Skin of body (tissue), 2 donors: ENCODE data around the gene NUB1. TPM values are rescaled to one million over a fixed set of nuclear protein-coding genes. Genes with fewer than 3 reads are reported as not detected.
A peak's percentile ranks its signal among the peaks of the same experiment; 100 is the strongest.

ENCODE experiments used
- DNase-seq: peaks from one replicate; lab custom pipeline; 2025; lab: John Stamatoyannopoulos, UW
- total RNA-seq: library from RNA; depleted of rRNA; stranded (reverse); fragments of >200 nt; gene quantifications from one replicate; pipeline ENCODE4 v1.2.3, GENCODE V29; 2014

NUB1 gene
- total RNA-seq, 1 donor from 2014 or later: 28.5 TPM

- DNase-seq: no peak
These were observed 28.5 kb upstream of the NUB1 start for GRCh38 chr7:151312831-151313809.

DNA sequence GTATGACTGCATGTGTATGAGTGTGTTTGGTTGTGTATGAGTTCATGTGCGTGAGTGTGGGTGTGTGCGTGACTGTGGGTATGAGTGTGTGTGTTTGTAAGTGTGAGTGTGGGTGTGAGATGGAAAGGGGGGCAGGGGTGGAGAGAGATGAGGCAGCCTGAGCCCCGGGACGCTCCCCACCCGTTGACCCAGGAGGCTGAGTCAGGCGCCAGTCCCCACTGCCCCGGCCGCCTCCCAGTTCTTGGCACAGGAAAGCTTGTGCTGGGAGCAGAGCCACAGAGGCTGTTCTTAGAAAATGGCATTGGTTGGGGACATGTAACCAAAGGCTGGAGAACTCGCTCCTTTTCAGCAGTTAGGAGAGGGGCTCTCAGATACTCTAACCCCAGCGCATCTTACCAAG lies 27.8 kb upstream of the NUB1 start:
- DNase-seq: no peak

GRCh38 chr7:151314401-151314800 lies 27.2 kb upstream of the NUB1 start:
- no peak for DNase-seq

GRCh38 chr7:151315038-151315655 lies 26.5 kb upstream of the NUB1 start:
- DNase-seq: peak; percentile 59

DNA sequence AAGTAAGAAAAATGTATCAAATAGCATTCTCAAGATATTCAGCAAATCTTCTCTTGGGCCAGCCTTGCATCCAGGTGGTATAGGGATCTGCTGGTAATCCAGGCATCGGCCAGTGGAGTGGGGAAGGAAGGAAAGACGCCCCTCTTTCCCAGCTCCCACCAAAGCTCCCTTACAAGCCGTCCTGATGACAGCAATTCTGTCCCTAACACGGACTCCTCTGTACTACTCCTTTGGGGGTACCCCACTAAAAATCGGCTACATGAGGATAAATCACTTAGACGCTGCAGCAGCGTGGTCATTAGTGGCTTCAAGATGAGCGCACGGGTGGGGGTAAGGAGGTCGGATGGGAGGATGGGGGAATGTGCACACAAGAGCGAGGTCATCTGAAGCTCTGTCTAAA lies 24.7 kb upstream of the NUB1 start:
- no peak for DNase-seq

DNA sequence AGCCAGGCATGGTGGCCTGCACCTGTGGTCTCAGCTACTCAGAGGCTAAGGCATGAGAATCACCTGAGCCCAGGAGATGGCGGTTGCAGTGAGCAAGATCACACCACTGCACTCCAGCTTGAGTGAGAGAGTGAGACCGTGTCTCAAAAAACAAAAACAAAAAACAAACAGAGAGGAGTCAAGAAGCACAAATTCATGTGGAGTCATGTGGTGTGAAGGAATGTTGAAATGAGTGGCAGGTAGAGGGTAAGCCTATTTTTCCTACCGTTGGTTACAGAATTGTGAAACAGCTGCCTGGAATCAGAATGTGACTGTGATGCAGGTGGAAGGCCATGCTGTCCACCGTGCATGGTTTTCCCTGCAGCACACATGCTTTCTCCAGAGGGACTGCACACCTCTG lies 23.7 kb upstream of the NUB1 start:
- no peak for DNase-seq

DNA sequence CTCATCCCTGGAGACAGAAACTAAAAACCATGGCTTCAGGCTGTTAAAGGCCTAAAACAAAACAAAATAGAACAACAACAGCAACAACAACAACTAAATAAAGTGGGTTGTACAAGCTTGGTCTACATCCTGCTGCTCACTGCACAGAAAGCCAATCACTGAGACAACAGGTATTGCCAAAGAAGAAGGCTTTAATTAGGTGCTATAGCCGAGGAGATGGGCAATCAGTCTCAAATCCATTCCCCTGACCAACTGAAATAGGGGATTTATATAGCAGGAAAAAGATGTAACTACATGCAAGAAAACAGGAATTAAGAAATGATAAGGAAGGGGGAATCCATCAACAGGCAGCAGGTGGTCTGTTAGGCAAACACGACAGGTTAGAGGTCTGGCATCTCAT lies 22.4 kb upstream of the NUB1 start:
- DNase-seq: no peak

DNA sequence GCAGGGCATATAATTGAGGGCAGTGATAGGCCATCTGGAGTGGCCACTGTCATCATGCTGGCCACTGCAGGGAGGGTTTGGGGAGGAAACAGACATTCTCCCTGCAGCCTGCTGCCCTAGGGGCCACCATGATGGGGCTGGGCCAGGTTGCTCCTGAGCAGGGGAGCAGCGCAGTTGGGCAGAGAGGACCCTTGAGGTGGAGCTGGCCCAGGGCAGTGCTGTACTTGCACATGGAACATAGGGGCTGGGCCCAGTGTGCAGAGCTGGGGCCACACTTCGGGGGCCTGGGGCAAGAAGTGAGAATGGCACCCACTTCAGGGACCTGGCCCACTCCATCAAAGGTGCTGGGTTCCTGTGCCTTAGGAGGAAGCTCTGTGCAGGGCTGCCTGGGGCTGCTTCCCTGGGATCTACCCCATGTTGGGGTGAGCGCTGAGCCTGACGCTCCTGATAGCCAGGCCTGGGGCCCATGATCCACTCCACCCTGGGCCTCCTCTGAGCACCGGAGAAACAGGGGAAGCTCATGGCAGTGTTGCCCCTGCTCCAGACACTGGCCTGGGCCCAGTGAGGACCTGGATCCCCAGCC lies 21.3 kb upstream of the NUB1 start:
- no peak for DNase-seq

- no peak for DNase-seq
These were observed 20.3 kb upstream of the NUB1 start for GRCh38 chr7:151321341-151321740.

DNA sequence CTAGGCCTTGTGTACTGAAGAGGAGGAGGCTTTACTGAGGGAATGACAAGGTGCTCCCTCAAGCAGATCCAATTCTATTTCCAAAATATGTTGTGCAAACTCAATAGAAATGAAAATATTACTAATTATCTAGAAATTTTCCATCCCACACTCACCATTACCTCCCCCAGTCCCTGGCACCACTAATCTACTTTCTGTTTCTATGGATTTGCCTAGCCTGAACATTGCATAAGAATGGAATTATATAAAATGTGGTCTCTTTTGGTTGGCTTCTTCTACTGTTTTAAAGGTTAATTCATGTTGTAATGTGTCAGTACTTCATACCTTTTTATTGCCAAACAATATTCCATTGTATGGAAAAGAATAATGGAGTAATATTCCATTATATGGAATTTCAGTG lies 18.7 kb upstream of the NUB1 start:
- DNase-seq: no peak

GRCh38 chr7:151327022-151327421 lies 14.6 kb upstream of the NUB1 start:
- DNase-seq: no peak

- no peak for DNase-seq
These were observed 14.0 kb upstream of the NUB1 start for GRCh38 chr7:151327659-151328058.

- no peak for DNase-seq
These were observed 11.4 kb upstream of the NUB1 start for GRCh38 chr7:151330181-151330580.

GRCh38 chr7:151330661-151331060 lies 11.0 kb upstream of the NUB1 start:
- no peak for DNase-seq

- no peak for DNase-seq
These were observed 7.0 kb upstream of the NUB1 start for GRCh38 chr7:151334628-151335027.

- no peak for DNase-seq
These were observed 5.4 kb upstream of the NUB1 start for GRCh38 chr7:151336027-151336708.

- DNase-seq: no peak
These were observed 4.3 kb upstream of the NUB1 start for GRCh38 chr7:151337346-151337745.

- no peak for DNase-seq
These were observed 2.8 kb upstream of the NUB1 start for GRCh38 chr7:151338809-151339208.

- DNase-seq: no peak
These were observed 1.8 kb upstream of the NUB1 start for GRCh38 chr7:151339651-151340382.

DNA sequence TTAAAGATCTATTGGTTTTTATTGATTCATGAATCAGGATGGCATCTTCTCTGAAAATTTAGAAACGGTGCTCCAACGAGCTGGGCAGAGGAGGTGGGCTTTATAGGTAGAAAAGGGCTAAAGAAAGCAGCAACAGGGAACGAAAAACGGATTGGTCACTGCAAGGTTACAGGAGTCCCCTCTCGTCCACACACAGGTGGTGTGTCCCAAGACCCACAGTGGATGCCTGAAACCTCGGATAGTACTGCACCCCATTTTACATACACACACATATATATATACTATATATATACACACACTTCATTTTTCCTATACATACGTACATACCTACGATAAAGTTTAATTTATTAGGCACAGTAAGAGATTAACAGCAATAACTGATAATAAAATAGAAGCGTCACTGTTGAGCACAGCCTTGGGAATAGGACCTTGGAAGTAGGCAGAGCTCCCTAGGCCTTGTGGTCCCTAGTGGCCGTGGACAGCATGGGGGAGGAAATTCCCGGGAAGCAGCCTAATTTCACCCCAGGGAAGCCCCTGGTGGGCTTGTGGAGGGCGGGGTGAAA lies 737 bp upstream of the NUB1 start:
- no peak for DNase-seq

DNA sequence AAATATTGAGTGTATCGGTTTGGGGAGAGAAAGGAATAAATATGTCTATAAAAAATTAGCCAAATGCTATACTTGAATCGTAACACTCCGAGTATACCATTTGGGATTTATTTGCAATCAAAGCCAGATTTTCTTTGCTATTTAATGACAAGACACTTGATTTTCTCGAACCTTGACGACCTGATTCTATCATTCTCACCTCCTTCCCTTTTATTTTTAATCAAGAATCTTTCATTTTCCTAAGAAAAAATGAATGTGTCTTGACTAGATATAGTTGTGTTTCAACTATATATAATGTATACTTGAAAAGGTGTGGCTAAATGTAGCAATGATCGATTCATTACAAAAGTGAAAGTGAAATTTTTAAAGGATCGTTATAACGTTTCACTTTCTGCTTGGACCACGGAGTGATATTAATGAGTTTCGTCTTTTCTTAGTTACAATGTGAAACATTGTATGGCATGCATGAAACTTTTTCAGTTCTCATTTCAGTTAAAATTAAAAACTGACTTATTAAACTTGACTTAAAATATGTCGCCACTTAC lies 562 bp downstream of the NUB1 start:
- DNase-seq: no peak
